ENCODE data around the gene SASH3. TPM values are rescaled to one million over a fixed set of nuclear protein-coding genes. Genes with fewer than 3 reads are reported as not detected.

SASH3 gene
- polyA plus RNA-seq, 2 of the 4 experiments (the other 2 are of a cell fraction), result not detected

GRCh38 chrX:129768586-129769466 is 10.9 kb upstream of the SASH3 start:
- POLR2A ChIA-PET, result no interaction called here
- no peak for TF ChIP-seq EHF (CRISPR knock-in tag; IDR thresholded peaks at IDR 0.05)
- no peak for TF ChIP-seq RAD21 (conservative IDR thresholded peaks at IDR 0.05 in 1 of 2, IDR thresholded peaks at IDR 0.05 in 1 of 2)
- no peak for TF ChIP-seq TP53 (CRISPR knock-in tag; IDR thresholded peaks at IDR 0.05)
- TF ChIP-seq FOSB (CRISPR knock-in tag; IDR thresholded peaks at IDR 0.05), result no peak
- no peak for TF ChIP-seq JUN (IDR thresholded peaks at IDR 0.05)
- no peak for TF ChIP-seq ATOH8 (CRISPR knock-in tag; IDR thresholded peaks at IDR 0.05; ENCODE audit: low read depth)
- no peak for TF ChIP-seq BCL3 (IDR thresholded peaks at IDR 0.05)
- Histone ChIP-seq H3K4me3 (no peak overlapping the region), H3K9me3 (no peaks in the 10 kb centered on the region), H3K4me1 (no peaks in the 10 kb centered on the region), H3K4me2 (no peak overlapping the region), H3K27ac (no peak overlapping the region)
- CTCF ChIA-PET, result interaction anchor here (1.1 to 1.5 kb wide), 2 partner anchors 15 to 131 kb away, joined by 3 to 4 read pairs; no protein-coding TSS in a partner anchor
- 63% methylated on average over 6 of the region's 8 CpGs for WGBS (ENCODE audit: missing lambda C conversion rate)
- DNase-seq (ENCODE audit: low read depth in 1 of 2, low spot score in 1 of 2), result no peak
- no peak for ATAC-seq
- peak; percentile 46 for FAIRE-seq

GRCh38 chrX:129769467-129770154 is 10.1 kb upstream of the SASH3 start:
- ChIA-PET CTCF (interaction anchor here (1.5 kb wide), 1 partner anchor 132 kb away, joined by 4 read pairs; no protein-coding TSS in a partner anchor), POLR2A (no interaction called here)
- ATAC-seq (no peak; a peak in 1 of 6 replicates), FAIRE-seq (no peak), DNase-seq (ENCODE audit: low read depth in 1 of 2, low spot score in 1 of 2) (no peak)
- 76% methylated on average over 8 of the region's 9 CpGs for WGBS (ENCODE audit: missing lambda C conversion rate)
- TF ChIP-seq KDM5A (IDR thresholded peaks at IDR 0.05) (no peak), MAFK (IDR thresholded peaks at IDR 0.05; ENCODE audit: partially characterized antibody) (no peak), ATOH8 (CRISPR knock-in tag; IDR thresholded peaks at IDR 0.05; ENCODE audit: low read depth) (no peak), NR3C1 (IDR thresholded peaks at IDR 0.05) (no peak), RAD21 (conservative IDR thresholded peaks at IDR 0.05 in 1 of 2, IDR thresholded peaks at IDR 0.05 in 1 of 2) (no peak), EP300 (IDR thresholded peaks at IDR 0.05) (no peak), FOXS1 (CRISPR knock-in tag; IDR thresholded peaks at IDR 0.05) (no peak), EHMT2 (IDR thresholded peaks at IDR 0.05; ENCODE audit: low read depth) (no peak), HMGXB4 (CRISPR knock-in tag; IDR thresholded peaks at IDR 0.05; ENCODE audit: borderline replicate concordance) (no peak), REST (IDR thresholded peaks at IDR 0.05) (no peak), CTCF (IDR thresholded peaks at IDR 0.05) (no peak), HOXA7 (CRISPR knock-in tag; IDR thresholded peaks at IDR 0.05) (no peak), CBX8 (IDR thresholded peaks at IDR 0.05) (no peak), RCOR1 (IDR thresholded peaks at IDR 0.05; ENCODE audit: low read depth, low read length) (no peak)
- H3K4me3 ChIP-seq, result no peak overlapping the region
- H3K27ac ChIP-seq, result no peak overlapping the region
- no peak overlapping the region for H3K4me2 ChIP-seq
- H3K4me1 ChIP-seq, result no peaks in the 10 kb centered on the region
- H3K9me3 ChIP-seq, result no peaks in the 10 kb centered on the region
